CD14-positive monocyte (primary cell): ENCODE measurements around the gene PSAPL1. TPM values are rescaled to one million over a fixed set of nuclear protein-coding genes. Genes with fewer than 3 reads are reported as not detected.

Experiments used
- DNase-seq, 3 donors: peaks; one replicate each; pipeline ENCODE4 v3.0.0-alpha.2; 2011 to 2022
- H2AFZ ChIP-seq: 2 replicates; pipeline ENCODE4 v1.6.0; 2012; ENCODE audit warnings: mild to moderate bottlenecking, low read depth, low read length, inconsistent platforms; ENCODE audit not compliant: insufficient read depth, poor library complexity, severe bottlenecking
- H3K27ac ChIP-seq, 2 donors: 1 replicate in 1 of 2; 2 replicates in 1 of 2; pipeline ENCODE4 v1.5.1; 2012 to 2013; ENCODE audit warnings: low read length in 2 of 2, control low read depth in 1 of 2, inconsistent platforms in 1 of 2, low read depth in 1 of 2, mild to moderate bottlenecking in 1 of 2
- H3K27me3 ChIP-seq, 2 donors: one replicate each; pipeline versions ENCODE4 v1.6.0 to v1.6.1; 2011 to 2013; ENCODE audit warnings: low read length in 2 of 2; ENCODE audit not compliant: control insufficient read depth in 2 of 2, insufficient read depth in 2 of 2
- H3K36me3 ChIP-seq, 2 donors: replicated peaks in 1 of 2; 1 replicate in 1 of 2; 2 replicates in 1 of 2; pipeline versions ENCODE4 v1.5.1 to v1.6.1; 2012 to 2013; ENCODE audit warnings: low read length in 2 of 2, control low read depth in 1 of 2, inconsistent platforms in 1 of 2, mild to moderate bottlenecking in 1 of 2; ENCODE audit not compliant: insufficient read depth in 2 of 2, control insufficient read depth in 1 of 2
- H3K4me1 ChIP-seq, 2 donors: 1 replicate in 1 of 2; 2 replicates in 1 of 2; pipeline versions ENCODE4 v1.5.1 to v1.6.1; 2012 to 2013; ENCODE audit warnings: low read length in 2 of 2, control low read depth in 1 of 2, inconsistent platforms in 1 of 2, mild to moderate bottlenecking in 1 of 2, moderate library complexity in 1 of 2; ENCODE audit not compliant: insufficient read depth in 2 of 2, control insufficient read depth in 1 of 2
- H3K4me2 ChIP-seq: replicated peaks from 2 replicates; pipeline ENCODE3; 2012; ENCODE audit warnings: low read length, moderate library complexity, mild to moderate bottlenecking; ENCODE audit not compliant: poor library complexity, severe bottlenecking; ENCODE audit errors: extremely low read depth
- H3K4me3 ChIP-seq, 3 experiments: fragments of 200-600 bp in 1 of 3; sonication (generic) in 1 of 3; replicated peaks in 1 of 3; 1 replicate in 2 of 3; 2 replicates in 1 of 3; pipeline ENCODE4 v1.5.1; 2011 to 2013; ENCODE audit warnings: low read length in 3 of 3, mild to moderate bottlenecking in 3 of 3, control low read depth in 2 of 3, low read depth in 2 of 3, inconsistent platforms in 1 of 3, moderate library complexity in 1 of 3
- H3K79me2 ChIP-seq: 2 replicates; pipeline ENCODE4 v1.6.0; 2012; ENCODE audit warnings: mild to moderate bottlenecking, control low read depth, inconsistent platforms, low read length, moderate library complexity; ENCODE audit not compliant: insufficient read depth
- H3K9ac ChIP-seq: 2 replicates; pipeline ENCODE4 v1.6.0; 2017; ENCODE audit warnings: low read length, mild to moderate bottlenecking; ENCODE audit not compliant: insufficient read depth, poor library complexity, severe bottlenecking
- H3K9me3 ChIP-seq, 2 donors: replicated peaks in 1 of 2; 1 replicate in 1 of 2; 2 replicates in 1 of 2; pipeline versions ENCODE4 v1.5.1 to v1.6.1; 2012 to 2013; ENCODE audit warnings: low read length in 2 of 2, control low read depth in 1 of 2; ENCODE audit not compliant: control insufficient read depth in 1 of 2, insufficient read depth in 1 of 2
- H4K20me1 ChIP-seq: 2 replicates; pipeline ENCODE4 v1.6.0; 2012; ENCODE audit warnings: mild to moderate bottlenecking, low read length, control low read depth, moderate library complexity; ENCODE audit not compliant: insufficient read depth
- H3K27ac Mint-ChIP-seq, 7 donors: one replicate each; pipeline ENCODE4 v1.8.0; 2020; ENCODE audit warnings: mild to moderate bottlenecking in 7 of 7, mixed read lengths in 7 of 7, moderate library complexity in 6 of 7, inconsistent platforms in 2 of 7
- H3K27me3 Mint-ChIP-seq, 3 donors: one replicate each; pipeline ENCODE4 v1.8.0; 2021 to 2022; ENCODE audit warnings: low read depth in 3 of 3, mild to moderate bottlenecking in 3 of 3, mixed read lengths in 3 of 3, moderate library complexity in 3 of 3, inconsistent platforms in 1 of 3
- H3K36me3 Mint-ChIP-seq, 2 donors: one replicate each; pipeline ENCODE4 v1.8.0; 2020; ENCODE audit warnings: mixed read lengths in 2 of 2, inconsistent platforms in 1 of 2, mild to moderate bottlenecking in 1 of 2
- H3K4me1 Mint-ChIP-seq: one replicate; pipeline ENCODE4 v1.8.0; 2020; ENCODE audit warnings: mild to moderate bottlenecking, mixed read lengths
- H3K4me3 Mint-ChIP-seq, 2 donors: one replicate each; pipeline ENCODE4 v1.8.0; 2020; ENCODE audit warnings: mild to moderate bottlenecking in 2 of 2, mixed read lengths in 2 of 2, moderate library complexity in 1 of 2
- H3K9me3 Mint-ChIP-seq, 7 donors: one replicate each; pipeline ENCODE4 v1.8.0; 2020 to 2022; ENCODE audit warnings: mixed read lengths in 7 of 7, mild to moderate bottlenecking in 6 of 7, moderate library complexity in 6 of 7, inconsistent platforms in 2 of 7
- CTCF ChIP-seq: fragments of 200-600 bp; IDR thresholded peaks from one replicate; pipeline ENCODE4 v1.8.0; 2022; ENCODE audit warnings: antibody characterized with exemption, mild to moderate bottlenecking
- WGBS: methylation state at CpG from one replicate; pipeline ENCODE4 v1.1.5; 2013; ENCODE audit warnings: missing lambda C conversion rate; ENCODE audit not compliant: insufficient coverage; 5-methylcytosine and 5-hydroxymethylcytosine counted together
- intact Hi-C, 2 donors: fragments of 100-400 bp; cut with micrococcal nuclease; formaldehyde crosslinking; loops; one replicate each; pipeline versions ENCODE4 v1.15.0 to v1.15.1; 2023
- polyA plus RNA-seq, 3 donors: library from polyadenylated mRNA; depleted of rRNA in 1 of 3; unstranded in 2 of 3; stranded (reverse) in 1 of 3; fragments of 300-500 nt in 2 of 3; fragments of >200 nt in 1 of 3; fragmentation: Illumina TruSeq in 2 of 3; gene quantifications; 1 replicate in 2 of 3; 2 replicates in 1 of 3; pipeline ENCODE4 v1.2.3, GENCODE V29; 2012 to 2021

Gene PSAPL1
- polyA plus RNA-seq, 3 donors = not detected

- Histone ChIP-seq H3K4me2 (no peak overlapping the region), H3K79me2 (no peaks in the 10 kb centered on the region), H2AFZ (no peak overlapping the region), H3K4me1 (no peaks in the 10 kb centered on the region), H3K9ac (no peak overlapping the region), H3K9me3 (no peaks in the 10 kb centered on the region), H3K36me3 (no peaks in the 10 kb centered on the region), H3K27me3 (peaks cover 0 to 6% of the 10 kb centered on the region in 2 donors), H3K27ac (no peak overlapping the region), H3K4me3 (no peak overlapping the region), H4K20me1 (no peaks in the 10 kb centered on the region)
- H3K27ac Mint-ChIP-seq = no peak overlapping the region
- H3K4me3 Mint-ChIP-seq = no peak overlapping the region
- TF ChIP-seq CTCF = no peak
- H3K9me3 Mint-ChIP-seq = peaks cover 0 to 2% (median 0%) of the 10 kb centered on the region in 7 donors
- intact Hi-C loops = no loop called here
- peaks cover 8 to 27% (median 22%) of the 10 kb centered on the region in 3 donors for H3K27me3 Mint-ChIP-seq
- no peak for DNase-seq
- no peaks in the 10 kb centered on the region for H3K4me1 Mint-ChIP-seq
- H3K36me3 Mint-ChIP-seq = no peaks in the 10 kb centered on the region
- WGBS = 69% methylated on average over 16 of the region's 16 CpGs
These were observed 35.1 kb downstream of the PSAPL1 start for GRCh38 chr4:7399440-7400234.

- Histone ChIP-seq H3K4me1 (no peaks in the 10 kb centered on the region), H4K20me1 (no peaks in the 10 kb centered on the region), H3K9ac (no peak overlapping the region), H3K4me2 (no peak overlapping the region), H3K79me2 (no peaks in the 10 kb centered on the region), H3K4me3 (no peak overlapping the region), H3K36me3 (no peaks in the 10 kb centered on the region), H2AFZ (no peak overlapping the region), H3K27ac (no peak overlapping the region), H3K27me3 (peaks cover 0 to 6% of the 10 kb centered on the region in 2 donors), H3K9me3 (no peaks in the 10 kb centered on the region)
- Mint-ChIP-seq H3K27ac (no peak overlapping the region), H3K27me3 (peaks cover 8 to 25% (median 22%) of the 10 kb centered on the region in 3 donors), H3K9me3 (peaks cover 0 to 2% (median 0%) of the 10 kb centered on the region in 7 donors), H3K4me1 (no peaks in the 10 kb centered on the region), H3K36me3 (no peaks in the 10 kb centered on the region), H3K4me3 (peak overlapping the region in 1 of 2 donors; percentile 43)
- no peak for TF ChIP-seq CTCF
- no peak for DNase-seq
- WGBS = 73% methylated on average over 2 of the region's 8 CpGs
- intact Hi-C loops = no loop called here
These were observed 35.8 kb downstream of the PSAPL1 start for GRCh38 chr4:7398788-7399439.
